ENCODE measurements around the gene ADAMTS16.

ADAMTS16 gene

DNA sequence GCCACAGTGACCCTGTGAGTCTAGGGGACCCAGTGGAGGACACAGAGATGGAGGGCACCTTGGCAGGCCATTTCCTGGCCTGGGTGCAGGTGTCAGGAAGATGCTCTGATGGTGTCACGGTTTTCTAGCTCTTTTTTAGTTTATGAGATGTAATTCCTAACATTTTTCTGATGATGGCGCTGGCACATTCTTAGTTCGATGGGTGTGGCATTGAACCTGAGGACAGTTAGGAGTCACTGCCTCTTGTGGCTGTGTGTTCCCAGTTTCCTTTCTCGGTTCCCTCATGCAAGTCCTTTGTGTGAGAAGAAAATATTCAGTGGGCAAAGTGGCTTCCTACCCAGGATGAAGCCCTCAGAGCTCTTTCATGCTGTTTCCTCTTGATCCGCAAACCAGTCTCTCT lies 152.9 kb downstream of the ADAMTS16 start:
- no peak for DNase-seq

GRCh38 chr5:5294429-5294828 lies 154.3 kb downstream of the ADAMTS16 start:
- no peak for DNase-seq

- no peak for DNase-seq
Measured at GRCh38 chr5:5295351-5295750, 155.2 kb downstream of the ADAMTS16 start.

- no peak for DNase-seq
Measured at GRCh38 chr5:5296051-5296450, 155.9 kb downstream of the ADAMTS16 start.

GRCh38 chr5:5297432-5298067 lies 157.4 kb downstream of the ADAMTS16 start:
- DNase-seq, result no peak

- DNase-seq, result no peak
Measured at GRCh38 chr5:5298068-5298633, 158.0 kb downstream of the ADAMTS16 start.

GRCh38 chr5:5298841-5299541 lies 158.9 kb downstream of the ADAMTS16 start:
- no peak for DNase-seq

DNA sequence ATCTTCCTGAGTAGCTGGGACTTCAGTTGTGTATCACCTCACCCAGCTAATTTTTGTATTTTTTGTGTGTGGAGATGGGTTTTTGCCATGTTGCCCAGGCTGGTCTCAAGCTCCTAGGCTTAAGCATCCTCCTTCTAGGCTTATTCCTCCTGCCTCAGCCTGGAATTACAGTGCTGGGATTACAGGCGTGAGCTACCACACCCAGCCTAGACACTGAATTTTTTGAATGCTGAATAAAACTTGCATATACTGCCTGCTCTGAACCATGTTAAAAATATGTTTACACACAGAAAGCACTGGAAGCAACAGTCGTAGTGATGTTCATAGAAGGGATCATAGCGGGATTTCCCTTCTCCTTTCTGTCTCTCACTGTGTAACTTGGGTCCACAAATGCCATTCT lies 161.0 kb downstream of the ADAMTS16 start:
- no peak for DNase-seq

GRCh38 chr5:5302201-5302600 lies 162.1 kb downstream of the ADAMTS16 start:
- no peak for DNase-seq

DNA sequence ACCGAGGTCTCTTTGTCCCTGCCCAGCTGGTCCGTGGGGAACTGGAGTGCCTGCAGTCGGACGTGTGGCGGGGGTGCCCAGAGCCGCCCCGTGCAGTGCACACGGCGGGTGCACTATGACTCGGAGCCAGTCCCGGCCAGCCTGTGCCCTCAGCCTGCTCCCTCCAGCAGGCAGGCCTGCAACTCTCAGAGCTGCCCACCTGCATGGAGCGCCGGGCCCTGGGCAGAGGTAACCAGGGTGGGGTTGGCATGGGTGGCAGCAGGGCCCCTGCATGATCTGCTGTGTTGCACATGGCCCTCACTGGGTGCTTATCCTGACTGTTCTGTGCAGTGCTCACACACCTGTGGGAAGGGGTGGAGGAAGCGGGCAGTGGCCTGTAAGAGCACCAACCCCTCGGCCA lies 163.1 kb downstream of the ADAMTS16 start:
- DNase-seq, result no peak

GRCh38 chr5:5304361-5305020 lies 164.4 kb downstream of the ADAMTS16 start:
- no peak for DNase-seq

DNA sequence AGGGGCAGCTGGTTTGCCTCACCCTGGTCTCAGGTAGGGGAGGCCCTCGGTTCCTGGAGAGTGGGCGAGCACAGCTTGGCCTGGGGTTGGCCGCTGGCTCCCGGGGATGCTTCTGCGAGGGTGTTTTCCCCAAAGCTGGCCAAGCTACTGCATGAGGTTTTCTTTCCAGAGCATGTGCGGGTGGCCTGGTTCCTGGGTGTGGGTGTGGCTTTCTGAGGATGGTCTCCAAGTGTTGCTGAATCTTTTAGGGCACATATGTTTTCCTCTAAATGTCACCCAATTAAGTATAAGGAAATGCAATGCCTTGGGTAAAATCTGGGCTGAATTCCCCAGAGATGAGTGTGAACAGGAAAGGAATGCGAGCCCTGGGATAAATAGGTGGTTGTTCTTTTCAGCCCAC lies 166.6 kb downstream of the ADAMTS16 start:
- DNase-seq, result no peak

- DNase-seq, result no peak
Measured at GRCh38 chr5:5308319-5308718, 168.2 kb downstream of the ADAMTS16 start.

DNA sequence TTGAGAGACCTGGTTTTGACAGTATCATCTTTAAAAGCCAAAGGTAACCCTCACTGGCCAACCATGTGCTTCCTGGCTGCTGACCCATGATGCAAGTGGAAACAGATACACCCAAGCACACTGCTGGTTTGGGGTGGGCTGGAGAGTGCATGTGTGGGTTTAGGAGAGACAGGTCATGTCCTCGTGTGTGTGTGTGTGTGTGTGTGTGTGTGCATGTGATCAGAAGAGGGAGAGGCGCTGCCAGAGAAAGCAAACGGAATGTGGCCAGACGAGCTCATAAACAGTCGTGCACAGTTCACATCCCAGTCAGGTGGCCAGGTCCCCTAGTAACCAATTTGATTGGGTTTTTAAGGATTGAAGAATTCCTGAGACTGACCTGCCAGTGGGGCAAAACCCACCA lies 169.5 kb downstream of the ADAMTS16 start:
- DNase-seq, result no peak

GRCh38 chr5:5313101-5313635 lies 173.0 kb downstream of the ADAMTS16 start:
- DNase-seq, result no peak

- DNase-seq, result no peak
Measured at GRCh38 chr5:5314166-5314565, 174.0 kb downstream of the ADAMTS16 start.

GRCh38 chr5:5314626-5315025 lies 174.5 kb downstream of the ADAMTS16 start:
- no peak for DNase-seq

- DNase-seq, result no peak
Measured at GRCh38 chr5:5315068-5315980, 175.2 kb downstream of the ADAMTS16 start.

DNA sequence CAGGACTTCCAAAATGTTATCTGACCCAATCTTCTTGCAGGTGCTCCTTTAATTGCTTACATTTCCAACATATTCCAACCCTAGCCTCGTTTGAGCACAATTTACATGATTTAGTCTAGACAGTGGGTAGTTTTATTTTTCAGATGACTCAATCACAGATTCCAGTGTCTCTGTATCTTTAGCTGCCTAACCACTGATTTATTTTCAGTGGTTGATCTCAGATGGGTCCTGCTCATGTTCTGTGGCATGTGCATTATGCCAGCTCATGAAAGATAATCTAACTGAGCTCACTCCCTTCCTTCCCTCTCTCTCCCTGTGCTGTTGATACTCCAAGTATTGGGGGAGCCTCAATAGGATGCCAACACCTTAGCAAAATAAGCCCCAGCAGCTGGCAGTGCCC lies 176.2 kb downstream of the ADAMTS16 start:
- no peak for DNase-seq

GRCh38 chr5:5317976-5318375 lies 177.8 kb downstream of the ADAMTS16 start:
- no peak for DNase-seq

DNA sequence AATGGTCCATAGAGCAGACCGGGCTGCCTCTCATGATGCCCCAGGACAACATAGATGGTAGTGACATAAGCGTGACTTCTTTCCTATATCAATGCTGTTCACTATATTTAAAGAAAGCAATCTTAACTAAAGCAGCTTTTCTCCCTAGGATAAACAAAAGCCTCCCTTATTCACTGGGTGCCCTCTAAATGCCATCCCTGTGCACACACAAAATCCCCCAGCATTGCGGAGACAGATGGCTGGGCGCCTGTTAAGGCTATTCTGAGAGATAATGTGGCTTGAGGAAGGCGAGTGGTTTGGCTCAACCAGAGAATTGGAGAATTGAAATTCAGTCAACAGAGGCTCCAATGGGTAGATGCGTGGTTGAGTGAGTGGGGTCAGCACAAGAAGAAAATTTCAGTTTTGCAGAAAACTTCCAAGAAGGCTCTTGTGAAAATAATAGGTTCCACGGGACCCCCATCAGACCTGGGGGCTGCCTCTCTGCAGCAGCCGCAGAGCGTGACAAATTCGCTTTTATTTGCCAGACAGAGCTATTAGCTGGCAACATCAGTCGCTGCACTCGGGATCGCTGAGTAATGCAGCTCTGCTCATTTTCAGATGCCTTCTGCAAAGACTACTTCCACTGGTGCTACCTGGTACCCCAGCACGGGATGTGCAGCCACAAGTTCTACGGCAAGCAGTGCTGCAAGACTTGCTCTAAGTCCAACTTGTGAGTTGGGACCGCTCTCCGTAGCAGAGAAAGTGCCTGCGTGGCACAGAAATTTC lies 178.5 kb downstream of the ADAMTS16 start:
- DNase-seq, result no peak
